ENCODE results near the gene CPD. TPM values are rescaled to one million over a fixed set of nuclear protein-coding genes. Genes with fewer than 3 reads are reported as not detected.

CPD gene
- polyA plus RNA-seq, 2 of the 4 experiments (the other 2 are of a cell fraction), result 22.4 to 83.3 TPM

DNA sequence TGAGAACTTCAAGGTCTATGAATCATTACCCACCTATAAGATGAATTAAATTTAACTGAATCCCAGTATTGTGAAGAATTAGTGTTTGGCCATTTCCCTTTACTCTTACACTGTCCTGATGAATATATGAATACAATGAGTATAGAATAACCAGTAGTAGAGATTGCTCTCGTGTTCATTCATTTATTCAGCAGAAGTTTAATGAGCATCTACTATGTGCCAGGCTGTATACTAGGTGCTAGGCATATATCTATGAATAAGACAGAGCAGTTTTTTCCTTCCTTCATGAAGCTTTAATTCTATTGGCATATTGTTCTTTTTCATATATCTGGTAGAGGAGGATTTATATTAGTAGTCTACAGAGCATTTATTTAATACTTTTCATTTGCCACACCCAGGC, 104.4 kb downstream of the CPD start:
- Histone ChIP-seq H3K9me3 (no peaks in the 10 kb centered on the region), H3K27ac (no peak overlapping the region), H3K4me3 (no peak overlapping the region), H3K4me1 (peaks cover 5% of the 10 kb centered on the region; the same call in 2 of the 3 replicates), H3K4me2 (no peak overlapping the region)
- CTCF ChIA-PET, result interaction anchor here (1.4 kb wide), 1 partner anchor 11 kb away, joined by 3 read pairs; no protein-coding TSS in a partner anchor
- ATAC-seq (no peak), FAIRE-seq (peak; percentile 83), DNase-seq (ENCODE audit: low read depth in 1 of 2, low spot score in 1 of 2) (no peak)
- POLR2A ChIA-PET, result no interaction called here
- no peak for TF ChIP-seq PBX3 (IDR thresholded peaks at IDR 0.05)
- TF ChIP-seq JUNB (IDR thresholded peaks at IDR 0.05), result no peak
- TF ChIP-seq RAD21 (conservative IDR thresholded peaks at IDR 0.05 in 1 of 2, IDR thresholded peaks at IDR 0.05 in 1 of 2), result no peak
- no peak for TF ChIP-seq KDM1A (IDR thresholded peaks at IDR 0.05; ENCODE audit: low read depth)
- TF ChIP-seq ZNF302 (CRISPR knock-in tag; IDR thresholded peaks at IDR 0.05), result no peak
- TF ChIP-seq EHMT2 (IDR thresholded peaks at IDR 0.05; ENCODE audit: low read depth), result no peak
- TF ChIP-seq MYC (IDR thresholded peaks at IDR 0.05; ENCODE audit: borderline replicate concordance, low read length), result no peak
- TF ChIP-seq TFCP2L1 (CRISPR knock-in tag; IDR thresholded peaks at IDR 0.05), result no peak
- WGBS (ENCODE audit: missing lambda C conversion rate), result 91% methylated on average over 1 of the region's 1 CpG

- ATAC-seq (no peak), DNase-seq (ENCODE audit: low read depth in 1 of 2, low spot score in 1 of 2) (no peak), FAIRE-seq (peak; percentile 36)
- Histone ChIP-seq H3K4me3 (no peak overlapping the region), H3K9me3 (no peaks in the 10 kb centered on the region), H3K27ac (no peak overlapping the region), H3K4me1 (no peaks in the 10 kb centered on the region), H3K4me2 (no peak overlapping the region)
- 78% methylated on average over 2 of the region's 2 CpGs for WGBS (ENCODE audit: missing lambda C conversion rate)
- CTCF ChIA-PET, result interaction anchor here (0.6 to 3.5 kb wide), 5 partner anchors 9 to 1815 kb away, joined by 3 to 15 read pairs (median 3); partner anchors contain the start of gene GOSR1
- POLR2A ChIA-PET, result interaction anchor here (0.5 kb wide), 1 partner anchor 9 kb away, joined by 3 read pairs; no protein-coding TSS in a partner anchor
- TF ChIP-seq MYC (IDR thresholded peaks at IDR 0.05; ENCODE audit: borderline replicate concordance, low read length), result no peak
- no peak for TF ChIP-seq TP53 (CRISPR knock-in tag; IDR thresholded peaks at IDR 0.05)
- TF ChIP-seq RNF2 (IDR thresholded peaks at IDR 0.05; ENCODE audit: borderline replicate concordance, low read depth), result no peak
- no peak for TF ChIP-seq CHD4 (IDR thresholded peaks at IDR 0.05; ENCODE audit: borderline replicate concordance)
- TF ChIP-seq EP300 (IDR thresholded peaks at IDR 0.05), result no peak
- no peak for TF ChIP-seq FOSB (CRISPR knock-in tag; IDR thresholded peaks at IDR 0.05)
- no peak for TF ChIP-seq ZFP36 (IDR thresholded peaks at IDR 0.05; ENCODE audit: borderline replicate concordance, partially characterized antibody)
- no peak for TF ChIP-seq CBX2 (IDR thresholded peaks at IDR 0.05; ENCODE audit: borderline replicate concordance, low read depth)
- TF ChIP-seq, protein P1, sequence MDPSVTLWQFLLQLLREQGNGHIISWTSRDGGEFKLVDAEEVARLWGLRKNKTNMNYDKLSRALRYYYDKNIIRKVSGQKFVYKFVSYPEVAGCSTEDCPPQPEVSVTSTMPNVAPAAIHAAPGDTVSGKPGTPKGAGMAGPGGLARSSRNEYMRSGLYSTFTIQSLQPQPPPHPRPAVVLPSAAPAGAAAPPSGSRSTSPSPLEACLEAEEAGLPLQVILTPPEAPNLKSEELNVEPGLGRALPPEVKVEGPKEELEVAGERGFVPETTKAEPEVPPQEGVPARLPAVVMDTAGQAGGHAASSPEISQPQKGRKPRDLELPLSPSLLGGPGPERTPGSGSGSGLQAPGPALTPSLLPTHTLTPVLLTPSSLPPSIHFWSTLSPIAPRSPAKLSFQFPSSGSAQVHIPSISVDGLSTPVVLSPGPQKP (IDR thresholded peaks at IDR 0.05; ENCODE audit: low read depth, low read length), result no peak
- TF ChIP-seq, protein P2, sequence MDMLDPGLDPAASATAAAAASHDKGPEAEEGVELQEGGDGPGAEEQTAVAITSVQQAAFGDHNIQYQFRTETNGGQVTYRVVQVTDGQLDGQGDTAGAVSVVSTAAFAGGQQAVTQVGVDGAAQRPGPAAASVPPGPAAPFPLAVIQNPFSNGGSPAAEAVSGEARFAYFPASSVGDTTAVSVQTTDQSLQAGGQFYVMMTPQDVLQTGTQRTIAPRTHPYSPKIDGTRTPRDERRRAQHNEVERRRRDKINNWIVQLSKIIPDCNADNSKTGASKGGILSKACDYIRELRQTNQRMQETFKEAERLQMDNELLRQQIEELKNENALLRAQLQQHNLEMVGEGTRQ (IDR thresholded peaks at IDR 0.05), result no peak
- no peak for TF ChIP-seq NPAS2 (CRISPR knock-in tag; IDR thresholded peaks at IDR 0.05; ENCODE audit: borderline replicate concordance)
These were observed 115.1 kb downstream of the CPD start for GRCh38 chr17:30493780-30494179.

DNA sequence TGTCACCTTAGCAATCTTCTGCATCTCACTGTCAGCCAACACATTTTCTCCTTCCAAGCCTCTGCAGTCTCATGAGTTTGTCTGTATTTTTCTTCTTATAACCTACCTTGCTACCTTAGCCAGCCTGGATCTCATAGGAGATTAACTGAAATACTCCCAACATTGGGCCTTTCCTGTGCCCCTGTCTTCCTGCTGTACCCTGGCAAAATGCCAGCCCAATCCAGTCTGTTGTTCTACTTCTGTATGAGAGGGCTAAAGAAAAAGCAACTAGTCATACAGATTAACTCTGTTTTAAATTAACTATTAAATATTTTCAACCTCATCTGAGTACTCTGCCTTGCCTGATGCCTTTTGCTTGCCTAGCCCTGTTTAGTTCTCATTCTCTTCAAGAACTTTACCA, 116.9 kb downstream of the CPD start:
- CTCF ChIA-PET, result interaction anchor here (2.9 kb wide), 1 partner anchor 18 kb away, joined by 13 read pairs; the partner anchor contains the start of gene GOSR1
- POLR2A ChIA-PET, result no interaction called here
- FAIRE-seq, result no peak
- TF ChIP-seq MYC (IDR thresholded peaks at IDR 0.05; ENCODE audit: borderline replicate concordance, low read length), result no peak
- no peak for TF ChIP-seq POLR2AphosphoS2 (conservative IDR thresholded peaks at IDR 0.05; ENCODE audit: low read length)
- TF ChIP-seq PBX3 (IDR thresholded peaks at IDR 0.05), result no peak
- TF ChIP-seq POLR2A (IDR thresholded peaks at IDR 0.05; ENCODE audit: low read length), result no peak
- no peak for TF ChIP-seq HEYL (CRISPR knock-in tag; IDR thresholded peaks at IDR 0.05)
- TF ChIP-seq EP300 (IDR thresholded peaks at IDR 0.05), result no peak
- TF ChIP-seq ZSCAN20 (CRISPR knock-in tag; IDR thresholded peaks at IDR 0.05), result no peak
- TF ChIP-seq, protein P2 (IDR thresholded peaks at IDR 0.05), result no peak
- no peak for TF ChIP-seq MAZ (IDR thresholded peaks at IDR 0.05; ENCODE audit: borderline replicate concordance, low read depth, low read length)
- no peak for TF ChIP-seq HDAC2 (IDR thresholded peaks at IDR 0.05)
- no peak for TF ChIP-seq ESRRA (IDR thresholded peaks at IDR 0.05; ENCODE audit: borderline replicate concordance, low read length)
- no peak for TF ChIP-seq GATA3 (IDR thresholded peaks at IDR 0.05; ENCODE audit: borderline replicate concordance)
- no peak for TF ChIP-seq BHLHE40 (IDR thresholded peaks at IDR 0.05; ENCODE audit: low read depth, low read length)
- no peak for TF ChIP-seq RAD21 (conservative IDR thresholded peaks at IDR 0.05 in 1 of 2, IDR thresholded peaks at IDR 0.05 in 1 of 2)
- TF ChIP-seq, protein P3, sequence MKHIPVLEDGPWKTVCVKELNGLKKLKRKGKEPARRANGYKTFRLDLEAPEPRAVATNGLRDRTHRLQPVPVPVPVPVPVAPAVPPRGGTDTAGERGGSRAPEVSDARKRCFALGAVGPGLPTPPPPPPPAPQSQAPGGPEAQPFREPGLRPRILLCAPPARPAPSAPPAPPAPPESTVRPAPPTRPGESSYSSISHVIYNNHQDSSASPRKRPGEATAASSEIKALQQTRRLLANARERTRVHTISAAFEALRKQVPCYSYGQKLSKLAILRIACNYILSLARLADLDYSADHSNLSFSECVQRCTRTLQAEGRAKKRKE (CRISPR knock-in tag; IDR thresholded peaks at IDR 0.05; ENCODE audit: low read depth), result no peak
- TF ChIP-seq KDM5A (IDR thresholded peaks at IDR 0.05), result no peak

More for the DNA sequence above, 116.9 kb downstream of the CPD start:
- no peaks in the 10 kb centered on the region for H3K9me3 ChIP-seq
- ATAC-seq, result no peak
- H3K27ac ChIP-seq, result no peak overlapping the region
- no peak for DNase-seq (ENCODE audit: low read depth in 1 of 2, low spot score in 1 of 2)
- no peak overlapping the region for H3K4me2 ChIP-seq
- H3K4me3 ChIP-seq, result no peak overlapping the region
- H3K4me1 ChIP-seq, result no peaks in the 10 kb centered on the region
